PC-3 (cell line): ENCODE data around the gene AFF3.

Source experiments
- CTCF ChIP-seq: fragments of 300-600 bp; sonication (generic); conservative IDR thresholded peaks from 2 replicates; pipeline ENCODE4 v1.5.1; 2017; ENCODE audit warnings: antibody characterized with exemption, low read depth, mild to moderate bottlenecking, low read length
- EZH2 ChIP-seq: fragments of 300-600 bp; sonication (generic); IDR thresholded peaks from one replicate; pipeline ENCODE4 v1.6.1; 2017; ENCODE audit warnings: antibody characterized with exemption, mild to moderate bottlenecking, low read length; ENCODE audit not compliant: unreplicated experiment
- EZH2phosphoT487 ChIP-seq: fragments of 300-600 bp; sonication (generic); IDR thresholded peaks from 2 replicates; pipeline ENCODE4 v1.6.1; 2018; ENCODE audit warnings: mild to moderate bottlenecking, antibody characterized with exemption, low read length, borderline replicate concordance

GRCh38 chr2:100137866-100138570 is 4.4 kb downstream of the AFF3 start:
- no peak for TF ChIP-seq EZH2
- no peak for TF ChIP-seq CTCF
- TF ChIP-seq EZH2phosphoT487: no peak
